Activated CD4-positive, alpha-beta T cell treated with anti-CD3 and anti-CD28 coated beads for 48 hours (primary cell): ENCODE data around the gene C11orf68.

ENCODE experiments used
- DNase-seq: peaks from one replicate; pipeline ENCODE4 v3.0.0-alpha.2; 2020

C11orf68 gene

DNA sequence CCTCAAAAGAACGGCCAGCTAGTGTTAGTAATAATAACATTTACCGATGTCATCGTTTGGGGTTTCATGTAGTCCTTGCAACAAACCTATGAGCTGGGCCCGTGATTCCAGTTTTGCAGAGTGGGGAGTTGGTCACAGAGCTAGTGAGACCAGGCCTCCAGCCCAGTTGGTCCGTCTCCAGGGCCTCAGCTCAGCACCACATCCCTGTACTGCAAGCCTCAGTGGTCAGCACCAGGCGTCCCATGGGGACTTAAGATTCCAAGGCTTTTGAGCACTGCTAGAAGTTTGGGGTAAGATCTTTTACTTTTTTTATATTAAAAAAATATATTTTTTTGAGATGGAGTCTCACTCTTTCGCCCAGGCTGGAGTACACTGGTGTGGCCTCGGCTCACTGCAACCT, 25.3 kb upstream of the C11orf68 start:
- no peak for DNase-seq

DNA sequence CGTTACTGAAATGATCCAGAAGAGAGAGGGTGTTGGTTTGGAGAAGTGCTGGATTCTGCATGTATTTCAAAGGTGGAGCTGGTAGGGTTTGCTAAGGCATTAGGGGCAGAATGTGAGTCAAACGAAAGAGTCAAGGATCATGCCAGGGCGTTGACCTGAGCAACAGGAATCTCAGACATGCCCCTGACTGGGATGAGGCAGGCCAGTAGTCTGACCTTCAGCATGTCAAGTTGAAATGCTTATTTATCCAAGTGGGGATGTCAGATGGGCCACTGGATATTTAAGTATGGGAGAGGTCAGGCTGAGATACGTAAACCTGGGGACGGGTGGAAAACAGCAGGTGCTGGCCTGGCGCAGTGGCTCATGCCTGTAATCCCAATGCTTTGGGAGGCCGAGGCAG, 23.7 kb upstream of the C11orf68 start:
- DNase-seq: no peak

GRCh38 chr11:65941720-65942310, 23.0 kb upstream of the C11orf68 start:
- no peak for DNase-seq

GRCh38 chr11:65937766-65938165, 18.9 kb upstream of the C11orf68 start:
- no peak for DNase-seq

- no peak for DNase-seq
These were observed 15.2 kb upstream of the C11orf68 start for GRCh38 chr11:65934014-65934413.

GRCh38 chr11:65932558-65932919, 13.7 kb upstream of the C11orf68 start:
- no peak for DNase-seq

DNA sequence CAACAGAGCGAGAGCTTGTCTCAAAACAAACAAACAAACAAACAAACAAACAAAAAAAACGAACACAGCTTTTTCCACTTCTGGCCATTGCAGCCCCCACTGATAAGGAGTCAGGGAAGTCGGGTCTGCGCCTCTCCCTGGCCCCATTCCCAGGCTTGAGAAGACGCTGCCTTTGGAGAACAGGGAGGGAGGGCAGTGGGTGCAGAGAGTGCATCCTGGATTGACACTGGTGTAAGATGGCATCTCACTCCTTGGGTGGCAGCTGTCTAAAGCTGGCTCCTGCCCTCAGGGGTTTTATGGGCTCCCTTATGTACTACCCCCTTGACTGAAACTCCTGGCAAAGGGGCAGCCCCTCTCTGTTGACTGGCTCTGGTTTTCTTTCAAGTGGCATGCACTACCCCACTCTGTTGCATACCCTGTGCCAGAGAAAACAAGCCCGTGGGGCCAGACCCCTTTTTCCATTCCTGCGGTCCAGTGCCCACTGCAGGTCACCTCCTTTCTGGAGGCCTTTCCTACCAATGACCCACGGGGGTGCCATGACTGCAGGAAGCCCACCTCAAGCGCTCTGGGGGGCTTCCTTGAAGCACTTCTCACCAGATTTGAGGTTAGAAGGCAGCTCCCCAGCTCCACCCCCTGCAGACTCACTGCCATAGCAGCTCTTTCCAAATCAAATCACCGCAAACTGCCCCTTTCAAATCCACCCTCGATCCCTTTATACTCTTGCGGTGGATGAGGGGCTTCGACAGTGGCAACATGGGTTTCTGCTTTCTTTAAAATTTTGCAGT, 13.1 kb upstream of the C11orf68 start:
- no peak for DNase-seq

DNA sequence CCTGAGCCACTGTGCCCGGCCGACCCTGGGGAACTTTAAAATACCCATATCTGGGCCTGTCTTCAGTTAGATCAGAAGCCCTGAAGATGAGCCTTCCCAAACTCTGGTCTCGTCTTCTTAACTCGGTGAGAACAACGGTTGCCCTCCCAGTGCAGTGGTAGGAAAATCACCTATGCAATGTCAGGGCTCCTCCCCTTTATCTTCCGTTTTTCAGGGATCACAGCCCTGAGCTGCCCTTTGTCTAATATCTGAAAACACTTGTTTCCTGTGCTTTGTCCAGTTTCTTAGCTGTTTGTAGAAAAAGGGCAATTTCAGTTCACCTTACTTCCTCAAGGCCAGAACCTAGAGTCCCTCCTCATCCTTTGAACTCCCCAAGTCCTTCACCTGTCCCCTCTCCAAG, 9.8 kb upstream of the C11orf68 start:
- no peak for DNase-seq

DNA sequence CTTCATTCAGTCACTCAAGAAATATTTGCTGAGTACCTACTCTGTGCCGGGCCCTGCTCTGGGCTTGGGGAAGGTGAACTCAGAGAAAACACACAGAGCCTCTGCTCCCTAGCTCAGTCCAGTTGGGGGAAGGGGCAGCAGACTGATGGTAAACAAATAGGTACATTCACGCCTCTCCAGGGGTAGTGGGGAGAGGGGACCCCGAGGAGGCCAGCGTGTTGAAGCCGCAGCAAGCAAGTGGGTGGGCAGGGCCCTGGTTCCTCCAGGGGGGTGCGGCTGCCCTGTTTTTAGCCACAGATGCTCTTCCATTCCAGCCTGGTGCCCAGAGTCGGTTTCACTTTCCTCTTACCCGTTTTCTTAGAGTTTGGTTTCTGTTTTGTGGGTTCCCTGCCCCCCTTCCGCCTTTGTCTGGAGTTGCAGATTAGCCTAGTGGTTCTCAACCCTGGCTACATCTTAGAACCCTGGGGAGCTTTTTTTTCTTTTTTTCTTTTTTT, 9.1 kb upstream of the C11orf68 start:
- peak; percentile 83 for DNase-seq

DNA sequence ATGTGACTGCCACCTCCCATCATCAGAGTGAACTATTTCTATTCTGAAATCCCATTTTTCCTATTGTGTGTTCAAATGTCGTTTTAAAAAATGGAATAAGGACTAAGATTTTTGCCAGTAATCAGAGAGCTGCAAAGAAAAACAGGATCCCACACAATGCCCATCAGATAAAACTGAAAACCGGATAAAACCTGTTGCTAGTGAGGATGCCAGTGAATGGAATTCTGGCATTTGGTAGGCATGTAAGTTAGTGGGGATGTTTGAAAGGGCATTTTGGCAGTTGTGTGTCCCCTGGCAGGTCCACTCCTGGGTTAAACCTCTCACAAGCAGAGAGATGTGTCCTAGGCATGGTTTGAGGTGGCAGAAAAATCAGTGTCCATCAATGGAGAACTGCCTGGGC, 6.5 kb upstream of the C11orf68 start:
- DNase-seq: no peak

GRCh38 chr11:65922565-65922964, 3.7 kb upstream of the C11orf68 start:
- DNase-seq: no peak

- DNase-seq: no peak
These were observed 3.0 kb upstream of the C11orf68 start for GRCh38 chr11:65921876-65922275.

- DNase-seq: no peak
These were observed 2.2 kb upstream of the C11orf68 start for GRCh38 chr11:65921033-65921555.

GRCh38 chr11:65920372-65920802, 1.5 kb upstream of the C11orf68 start:
- DNase-seq: no peak

DNA sequence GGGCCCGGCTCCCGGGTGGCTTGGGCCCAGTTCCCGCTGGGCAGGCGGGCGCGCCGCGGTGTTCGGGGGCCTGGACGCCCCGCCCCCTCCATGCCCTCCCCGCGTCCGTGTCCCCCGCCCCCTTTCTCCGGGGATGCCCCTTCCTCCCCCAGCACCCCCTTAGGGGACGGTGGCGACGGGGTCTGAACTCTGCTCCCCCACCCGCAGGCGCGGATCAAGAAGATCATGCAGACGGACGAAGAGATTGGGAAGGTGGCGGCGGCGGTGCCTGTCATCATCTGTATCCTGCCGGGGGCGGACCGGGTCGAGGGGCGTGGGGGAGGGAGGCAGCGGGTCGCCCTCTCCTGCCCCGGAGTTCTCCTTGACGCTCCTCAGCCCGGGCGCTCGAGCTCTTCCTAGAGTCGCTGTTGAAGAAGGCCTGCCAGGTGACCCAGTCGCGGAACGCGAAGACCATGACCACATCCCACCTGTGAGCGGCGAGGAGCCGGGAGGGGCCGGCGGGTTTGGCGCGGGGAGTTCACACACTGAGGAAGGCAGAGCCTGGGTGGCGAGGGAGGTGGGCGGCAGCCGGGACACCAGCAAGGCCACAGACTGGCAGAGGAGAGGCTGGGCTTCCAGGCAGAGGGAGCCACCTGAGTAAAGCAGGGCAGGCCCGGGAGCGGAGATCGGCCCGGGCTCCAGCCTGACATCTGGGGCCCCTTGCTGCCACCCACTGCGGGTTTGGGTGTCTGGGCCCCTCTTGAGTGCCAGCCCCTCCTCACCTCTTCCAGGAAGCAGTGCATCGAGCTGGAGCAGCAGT, 910 bp upstream of the C11orf68 start:
- peak; percentile 70 for DNase-seq

GRCh38 chr11:65919141-65919572, 295 bp upstream of the C11orf68 start, which contains the start of gene DRAP1:
DRAP1 (plus strand) TSS chr11:65919426; CDS start chr11:65919502, 76 bp downstream.
- DNase-seq: peak; percentile 99

DNA sequence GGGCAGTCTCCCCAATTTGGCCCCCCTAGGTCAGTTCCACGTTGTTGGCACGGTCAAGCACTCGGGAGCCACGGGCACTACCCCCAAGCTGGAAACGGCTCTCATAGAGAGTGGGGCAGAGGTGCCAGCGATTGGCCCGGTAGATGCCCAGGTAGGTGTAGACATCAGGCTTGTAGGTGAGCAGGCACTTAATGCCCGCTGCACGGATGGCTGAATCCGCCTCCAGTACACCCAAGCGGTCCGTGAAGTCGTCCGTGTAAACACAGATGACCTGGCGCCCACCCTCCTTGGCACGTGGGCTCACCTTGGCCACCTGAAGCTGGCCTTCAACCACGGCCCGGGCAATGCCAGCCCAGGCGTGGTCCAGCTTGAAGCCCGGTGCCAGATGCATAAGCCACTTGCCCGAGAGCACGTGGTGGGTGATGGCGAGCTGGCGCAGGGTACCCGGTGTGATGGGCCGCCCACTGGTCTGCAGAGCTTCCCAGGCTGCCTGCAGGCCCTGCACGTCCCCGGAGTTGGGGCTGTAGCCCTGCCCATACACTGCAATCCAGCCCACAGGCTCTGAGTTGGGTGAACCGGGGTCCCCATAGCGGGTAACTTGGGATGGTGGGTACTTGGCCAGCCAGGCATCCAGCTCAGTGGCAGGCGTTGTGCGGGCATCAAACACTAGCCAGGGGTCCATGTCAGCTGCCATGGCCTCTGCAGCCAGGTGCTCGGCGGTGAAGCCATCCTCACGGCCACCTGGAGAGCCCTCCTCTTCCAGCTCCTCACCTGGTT, 1.2 kb downstream of the C11orf68 start:
- no peak for DNase-seq

DNA sequence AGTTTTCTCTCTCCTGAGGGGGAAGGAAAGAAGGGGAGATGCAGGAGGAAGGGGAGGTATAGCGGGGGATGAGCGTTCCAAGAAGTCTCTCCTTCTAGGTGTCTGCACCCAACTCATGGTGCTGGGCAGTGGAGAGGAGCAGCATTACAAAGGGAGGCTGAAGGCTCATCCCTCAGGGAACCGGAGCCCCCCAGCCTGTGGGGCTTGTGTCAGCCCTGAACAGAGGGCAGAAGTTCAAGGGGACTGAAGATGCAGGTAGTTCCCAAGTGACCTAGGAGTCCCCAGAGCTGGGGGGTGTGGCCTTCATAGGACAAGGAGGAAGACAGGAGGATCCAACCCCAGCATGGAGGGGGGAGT, 1.8 kb downstream of the C11orf68 start:
- no peak for DNase-seq

- DNase-seq: no peak
These were observed 2.5 kb downstream of the C11orf68 start for GRCh38 chr11:65916391-65916790.

- no peak for DNase-seq
These were observed 3.0 kb downstream of the C11orf68 start for GRCh38 chr11:65915821-65916251.

- no peak for DNase-seq
These were observed 3.6 kb downstream of the C11orf68 start for GRCh38 chr11:65915101-65915820.

DNA sequence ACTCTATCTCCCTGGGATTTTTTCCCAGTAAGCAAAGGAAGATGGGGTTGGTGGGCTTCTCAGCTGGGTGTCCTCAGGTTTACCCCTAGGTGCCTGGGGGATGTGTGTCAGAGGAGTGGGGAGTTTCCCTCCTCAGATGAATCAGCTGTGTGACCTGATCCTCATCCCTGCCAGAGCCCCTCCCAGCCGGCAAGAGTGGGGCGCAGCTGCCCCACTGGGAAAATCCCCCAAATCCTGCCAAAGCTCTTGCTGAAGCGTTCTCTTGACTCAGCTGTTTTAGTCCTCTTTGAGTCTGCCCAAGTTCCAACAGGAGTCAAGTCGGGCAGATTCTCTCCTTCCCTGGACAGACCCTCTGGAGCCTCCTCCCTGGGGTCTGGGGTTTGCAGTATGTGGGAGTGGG, 6.0 kb downstream of the C11orf68 start:
- DNase-seq: no peak
